ENCODE measurements around the gene NRG2.

Gene NRG2

DNA sequence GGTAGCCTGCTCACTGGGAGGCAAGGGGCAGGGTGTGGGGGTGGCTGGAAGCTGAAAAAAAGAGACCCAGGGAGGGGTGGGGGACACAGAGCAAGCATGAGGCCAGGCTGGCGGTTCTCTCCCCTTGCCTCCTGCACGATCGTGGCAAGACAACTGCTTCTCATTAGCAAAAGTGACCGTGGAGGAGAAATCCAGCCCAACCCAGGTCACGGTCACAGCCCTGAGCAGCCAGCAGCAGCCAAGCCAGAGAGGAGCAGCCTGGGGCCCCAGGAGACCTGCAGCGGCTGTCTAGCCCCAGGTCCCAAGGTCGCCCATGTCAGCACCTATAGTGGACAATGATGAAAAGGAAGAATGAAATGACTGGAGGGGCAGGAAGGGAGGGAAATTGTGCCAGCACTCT, 89.1 kb downstream of the NRG2 start:
- no peak for DNase-seq (ENCODE audit: low spot score)
- TF ChIP-seq CTCF (IDR thresholded peaks at IDR 0.05; ENCODE audit: extremely low read depth, insufficient read depth, missing control alignments), result no peak
- in situ Hi-C loops (cut with MboI; ENCODE audit: low pct_unique_long_range_greater_than_20kb, low sequenced_read_pairs, unreplicated experiment), result no loop called here

GRCh38 chr5:139952574-139952973, 90.5 kb downstream of the NRG2 start:
- DNase-seq (ENCODE audit: low spot score), result no peak
- in situ Hi-C loops (cut with MboI; ENCODE audit: low pct_unique_long_range_greater_than_20kb, low sequenced_read_pairs, unreplicated experiment), result no loop called here
- no peak for TF ChIP-seq CTCF (IDR thresholded peaks at IDR 0.05; ENCODE audit: extremely low read depth, insufficient read depth, missing control alignments)

- no peak for TF ChIP-seq CTCF (IDR thresholded peaks at IDR 0.05; ENCODE audit: extremely low read depth, insufficient read depth, missing control alignments)
- DNase-seq (ENCODE audit: low spot score), result no peak
- in situ Hi-C loops (cut with MboI; ENCODE audit: low pct_unique_long_range_greater_than_20kb, low sequenced_read_pairs, unreplicated experiment), result no loop called here
These were observed 91.1 kb downstream of the NRG2 start for GRCh38 chr5:139951983-139952382.

DNA sequence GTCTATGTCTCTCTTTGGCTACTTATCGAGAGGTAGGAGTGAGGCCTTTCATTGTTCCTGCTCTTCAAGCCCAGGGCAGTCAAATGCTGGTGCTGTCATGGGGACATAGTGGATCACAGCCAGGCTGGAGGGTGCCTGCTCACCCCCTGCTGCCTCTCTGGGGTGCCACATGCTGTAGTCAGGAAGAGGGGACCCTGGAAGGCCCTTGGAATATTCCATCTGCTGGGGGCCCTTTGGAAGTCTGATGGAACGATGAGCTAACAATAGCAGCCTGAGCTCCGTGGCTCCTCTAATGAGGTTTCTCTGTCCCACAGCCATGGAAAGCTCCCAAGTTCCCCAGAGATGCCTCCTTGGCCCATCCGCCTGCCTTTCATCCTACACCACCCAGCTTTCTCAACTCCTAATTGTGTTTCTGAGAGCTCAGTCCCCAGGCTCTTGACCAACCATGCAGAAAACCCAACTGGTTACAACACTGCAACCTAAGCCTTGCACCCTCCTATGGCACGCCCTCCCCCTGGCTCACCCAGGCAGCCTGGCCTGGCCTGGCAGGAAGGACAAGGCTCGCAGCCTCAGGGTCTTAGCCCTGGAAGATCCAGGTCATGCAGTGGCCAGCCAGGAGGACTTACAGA, 91.7 kb downstream of the NRG2 start:
- TF ChIP-seq CTCF (IDR thresholded peaks at IDR 0.05; ENCODE audit: extremely low read depth, insufficient read depth, missing control alignments), result no peak
- in situ Hi-C loops (cut with MboI; ENCODE audit: low pct_unique_long_range_greater_than_20kb, low sequenced_read_pairs, unreplicated experiment), result no loop called here
- no peak for DNase-seq (ENCODE audit: low spot score)

DNA sequence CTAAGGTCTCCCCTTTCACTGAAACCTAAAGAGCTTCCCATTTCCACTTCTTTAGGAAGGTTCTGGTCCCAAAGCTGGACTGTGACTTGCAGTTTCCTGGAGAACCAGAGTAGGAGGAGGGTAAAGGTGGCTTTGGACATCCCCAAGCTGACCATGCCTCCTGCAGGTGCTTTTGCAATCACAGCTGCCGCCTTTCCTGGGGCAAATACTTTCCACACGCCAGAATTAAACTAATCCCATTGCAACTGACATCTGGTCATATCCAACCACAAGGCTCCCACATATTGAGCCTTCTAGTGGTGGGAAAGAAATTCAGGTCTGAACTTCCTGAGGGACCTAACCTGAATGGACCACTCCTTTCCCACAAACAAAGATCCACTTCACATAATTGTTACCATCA, 92.7 kb downstream of the NRG2 start:
- DNase-seq (ENCODE audit: low spot score), result no peak
- no peak for TF ChIP-seq CTCF (IDR thresholded peaks at IDR 0.05; ENCODE audit: extremely low read depth, insufficient read depth, missing control alignments)
- in situ Hi-C loops (cut with MboI; ENCODE audit: low pct_unique_long_range_greater_than_20kb, low sequenced_read_pairs, unreplicated experiment), result no loop called here

- in situ Hi-C loops (cut with MboI; ENCODE audit: low pct_unique_long_range_greater_than_20kb, low sequenced_read_pairs, unreplicated experiment), result no loop called here
- no peak for TF ChIP-seq CTCF (IDR thresholded peaks at IDR 0.05; ENCODE audit: extremely low read depth, insufficient read depth, missing control alignments)
- no peak for DNase-seq (ENCODE audit: low spot score)
These were observed 93.4 kb downstream of the NRG2 start for GRCh38 chr5:139949710-139950109.

DNA sequence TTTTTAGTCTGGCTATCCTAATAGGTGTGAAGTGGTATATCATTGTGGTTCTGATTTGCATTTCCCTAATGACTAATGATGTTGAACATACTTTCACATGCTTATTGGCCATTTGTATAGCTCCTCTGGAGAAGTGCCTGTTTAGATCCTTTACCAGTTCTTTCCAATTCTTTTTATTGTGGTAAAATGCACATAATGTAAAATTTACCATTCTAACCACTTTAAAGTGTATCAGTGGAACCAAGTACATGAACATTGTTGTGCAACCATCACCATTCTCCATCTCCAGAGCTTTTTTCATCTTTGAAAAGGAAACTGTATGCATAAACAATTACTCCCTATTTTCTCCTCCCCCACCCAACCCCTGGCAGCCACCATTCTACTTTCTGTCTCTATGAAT, 95.4 kb downstream of the NRG2 start:
- in situ Hi-C loops (cut with MboI; ENCODE audit: low pct_unique_long_range_greater_than_20kb, low sequenced_read_pairs, unreplicated experiment), result no loop called here
- DNase-seq (ENCODE audit: low spot score), result no peak
- no peak for TF ChIP-seq CTCF (IDR thresholded peaks at IDR 0.05; ENCODE audit: extremely low read depth, insufficient read depth, missing control alignments)
